CD4-positive, alpha-beta memory T cell (primary cell): ENCODE results near the gene CRMP1. TPM values are rescaled to one million over a fixed set of nuclear protein-coding genes. Genes with fewer than 3 reads are reported as not detected.
A peak's percentile ranks its signal among the peaks of the same experiment; 100 is the strongest.

Experiments
- CTCF ChIA-PET: fragments of 350-600 bp; sonication (Branson Sonifier 250); formaldehyde crosslinking; loops from one replicate; lab custom pipeline; 2021; ENCODE audit warnings: inconsistent platforms; ENCODE audit not compliant: partially characterized antibody; lab: Charles Lee
- POLR2A ChIA-PET: fragments of 350-600 bp; sonication (Branson Sonifier 250); formaldehyde crosslinking; loops from one replicate; lab custom pipeline; 2021; ENCODE audit not compliant: partially characterized antibody; lab: Charles Lee
- DNase-seq, 5 donors: peaks; one replicate each; pipeline versions ENCODE4 v3.0.0 to v3.0.0-alpha.2; 2020 to 2022; ENCODE audit warnings: mixed read lengths in 1 of 5
- H3K27ac ChIP-seq: one replicate; pipeline ENCODE4 v1.7.0; 2013; ENCODE audit warnings: low read depth, low read length
- H3K27me3 ChIP-seq: 2 replicates; pipeline ENCODE4 v1.7.0; 2013; ENCODE audit warnings: mild to moderate bottlenecking, low read length, moderate library complexity; ENCODE audit not compliant: insufficient read depth
- H3K36me3 ChIP-seq: 2 replicates; pipeline ENCODE4 v1.7.0; 2013; ENCODE audit warnings: mild to moderate bottlenecking, low read length, moderate library complexity; ENCODE audit not compliant: insufficient read depth
- H3K4me1 ChIP-seq: 2 replicates; pipeline ENCODE4 v1.7.0; 2013; ENCODE audit warnings: mild to moderate bottlenecking, low read length, moderate library complexity; ENCODE audit not compliant: insufficient read depth
- H3K4me3 ChIP-seq, 2 donors: one replicate each; pipeline ENCODE4 v1.7.0; 2013; ENCODE audit warnings: low read length in 2 of 2, mild to moderate bottlenecking in 1 of 2
- H3K9me3 ChIP-seq, 2 donors: one replicate each; pipeline ENCODE4 v1.7.0; 2013; ENCODE audit warnings: low read length in 2 of 2, control low read depth in 1 of 2; ENCODE audit not compliant: control insufficient read depth in 1 of 2
- H3K27ac Mint-ChIP-seq, 7 donors: one replicate each; pipeline ENCODE4 v1.8.0; 2020 to 2021; ENCODE audit warnings: mixed read lengths in 7 of 7, mild to moderate bottlenecking in 6 of 7, inconsistent platforms in 3 of 7, moderate library complexity in 3 of 7
- H3K27me3 Mint-ChIP-seq, 2 donors: one replicate each; pipeline ENCODE4 v1.8.0; 2020 to 2021; ENCODE audit warnings: mixed read lengths in 2 of 2
- H3K36me3 Mint-ChIP-seq, 2 donors: one replicate each; pipeline ENCODE4 v1.8.0; 2020 to 2021; ENCODE audit warnings: mixed read lengths in 2 of 2, inconsistent platforms in 1 of 2, mild to moderate bottlenecking in 1 of 2
- H3K4me1 Mint-ChIP-seq, 4 donors: one replicate each; pipeline ENCODE4 v1.8.0; 2020 to 2021; ENCODE audit warnings: mixed read lengths in 4 of 4, mild to moderate bottlenecking in 1 of 4
- H3K4me3 Mint-ChIP-seq, 8 donors: one replicate each; pipeline ENCODE4 v1.8.0; 2020 to 2021; ENCODE audit warnings: mixed read lengths in 8 of 8, mild to moderate bottlenecking in 7 of 8, moderate library complexity in 6 of 8, inconsistent platforms in 3 of 8
- H3K9me3 Mint-ChIP-seq, 8 donors: one replicate each; pipeline ENCODE4 v1.8.0; 2020 to 2021; ENCODE audit warnings: mixed read lengths in 8 of 8, mild to moderate bottlenecking in 5 of 8, inconsistent platforms in 3 of 8, moderate library complexity in 1 of 8
- intact Hi-C: fragments of 100-400 bp; cut with micrococcal nuclease; formaldehyde crosslinking; loops from one replicate; pipeline ENCODE4 v1.15.1; 2023
- polyA plus RNA-seq, 2 donors: library from polyadenylated mRNA; unstranded; fragments of 300-500 nt; fragmentation: Illumina TruSeq; gene quantifications; one replicate each; pipeline ENCODE4 v1.2.3, GENCODE V29; 2021
- total RNA-seq, 2 experiments: library from RNA; stranded (reverse); gene quantifications; one replicate each; pipeline ENCODE4 v1.2.3, GENCODE V29; 2021

The CRMP1 gene
- total and polyA plus RNA-seq, 4 experiments from 2014 or later = not detected

DNA sequence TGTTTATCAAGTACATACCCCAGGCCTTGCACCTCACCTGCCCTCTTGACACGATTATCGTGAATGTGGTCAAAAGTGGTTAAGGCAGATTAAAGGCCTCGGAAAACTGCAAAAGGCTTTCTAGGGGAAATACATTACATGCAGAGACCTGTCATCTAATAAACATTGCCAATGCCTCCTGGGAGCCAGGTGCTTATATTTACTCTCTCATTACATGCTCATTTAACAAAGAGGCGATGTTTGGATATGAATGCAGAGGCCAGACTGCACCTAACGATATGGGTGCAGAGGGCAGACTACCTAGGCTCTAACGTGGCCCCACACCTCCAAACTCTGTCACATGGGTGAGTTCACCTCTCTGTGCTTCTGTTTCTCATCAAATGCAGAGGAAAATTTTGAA lies 14.5 kb downstream of the CRMP1 start:
- Histone ChIP-seq H3K27ac (no peak overlapping the region), H3K4me3 (no peak overlapping the region), H3K27me3 (no peaks in the 10 kb centered on the region), H3K4me1 (no peaks in the 10 kb centered on the region), H3K9me3 (no peaks in the 10 kb centered on the region), H3K36me3 (no peaks in the 10 kb centered on the region)
- H3K4me3 Mint-ChIP-seq = no peak overlapping the region
- no peak for DNase-seq
- no peaks in the 10 kb centered on the region for H3K36me3 Mint-ChIP-seq
- H3K27me3 Mint-ChIP-seq = peaks cover 20 to 22% of the 10 kb centered on the region in 2 donors
- H3K9me3 Mint-ChIP-seq = peaks cover 0 to 13% (median 5%) of the 10 kb centered on the region in 8 donors
- ChIA-PET CTCF (no interaction called here), POLR2A (no interaction called here)
- H3K27ac Mint-ChIP-seq = no peak overlapping the region
- H3K4me1 Mint-ChIP-seq = no peaks in the 10 kb centered on the region
- intact Hi-C loops = no loop called here

DNA sequence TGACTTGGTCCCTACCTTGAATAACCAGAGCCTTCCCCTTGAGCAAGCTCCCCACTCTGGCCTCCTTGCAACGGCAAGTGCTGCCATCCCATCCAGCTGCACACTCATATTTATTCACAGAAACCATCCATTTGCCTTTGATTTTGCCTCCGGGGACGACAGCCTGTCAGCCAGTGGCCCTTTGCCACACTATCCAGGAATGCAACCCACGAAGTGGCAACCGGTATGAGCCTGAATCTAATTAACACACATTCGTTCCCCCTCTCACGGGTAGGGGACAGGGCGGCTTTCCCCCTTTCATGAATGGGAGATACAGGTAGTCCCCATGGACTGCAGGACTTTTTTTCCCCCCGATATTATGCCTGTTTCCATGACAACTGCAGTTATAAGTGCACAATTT lies 15.5 kb downstream of the CRMP1 start:
- intact Hi-C loops = no loop called here
- Histone ChIP-seq H3K27me3 (no peaks in the 10 kb centered on the region), H3K36me3 (no peaks in the 10 kb centered on the region), H3K9me3 (no peaks in the 10 kb centered on the region), H3K4me1 (no peaks in the 10 kb centered on the region), H3K27ac (no peak overlapping the region), H3K4me3 (no peak overlapping the region)
- peaks cover 0 to 13% (median 5%) of the 10 kb centered on the region in 8 donors for H3K9me3 Mint-ChIP-seq
- ChIA-PET CTCF (no interaction called here), POLR2A (no interaction called here)
- no peaks in the 10 kb centered on the region for H3K4me1 Mint-ChIP-seq
- peaks cover 18 to 20% of the 10 kb centered on the region in 2 donors for H3K27me3 Mint-ChIP-seq
- H3K36me3 Mint-ChIP-seq = no peaks in the 10 kb centered on the region
- H3K4me3 Mint-ChIP-seq = no peak overlapping the region
- H3K27ac Mint-ChIP-seq = no peak overlapping the region
- no peak for DNase-seq

DNA sequence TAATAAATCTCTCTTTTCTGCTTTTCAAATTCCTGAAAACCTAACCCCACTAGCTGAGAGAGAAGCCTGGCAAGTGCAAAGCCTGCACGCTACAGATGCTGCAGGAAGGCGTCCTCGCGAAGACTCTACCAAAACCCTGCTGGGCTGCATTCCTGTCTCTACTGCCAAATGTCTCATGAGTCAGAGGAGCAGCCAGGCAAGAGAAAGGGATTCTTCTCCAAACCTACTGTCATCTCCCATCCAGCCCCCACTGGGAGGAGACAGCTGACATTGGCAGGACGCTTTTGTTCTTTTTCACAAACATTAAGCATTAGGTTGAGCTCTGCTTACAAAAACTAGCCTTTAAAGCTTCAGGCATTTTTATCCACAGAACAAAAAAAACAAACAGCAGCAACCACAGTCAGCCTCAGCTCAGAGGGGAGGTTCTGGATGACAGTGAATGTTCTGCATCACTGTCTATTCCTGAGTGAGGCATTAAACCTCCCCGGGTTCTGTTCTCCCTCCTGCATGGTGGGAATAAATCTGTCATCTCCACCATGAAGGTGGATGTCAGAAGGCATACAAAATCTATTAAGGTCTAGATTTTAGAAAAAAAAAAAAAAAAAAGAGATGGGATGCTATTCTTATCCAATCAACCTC lies 18.0 kb downstream of the CRMP1 start:
- Histone ChIP-seq H3K27ac (no peak overlapping the region), H3K9me3 (no peaks in the 10 kb centered on the region), H3K4me3 (no peak overlapping the region), H3K4me1 (no peaks in the 10 kb centered on the region), H3K36me3 (no peaks in the 10 kb centered on the region), H3K27me3 (no peaks in the 10 kb centered on the region)
- Mint-ChIP-seq H3K9me3 (peaks cover 0 to 13% (median 5%) of the 10 kb centered on the region in 8 donors), H3K27me3 (peaks cover 12 to 21% of the 10 kb centered on the region in 2 donors), H3K27ac (no peak overlapping the region), H3K4me1 (no peaks in the 10 kb centered on the region), H3K36me3 (no peaks in the 10 kb centered on the region), H3K4me3 (no peak overlapping the region)
- ChIA-PET CTCF (no interaction called here), POLR2A (no interaction called here)
- DNase-seq = no peak
- intact Hi-C loops = no loop called here

DNA sequence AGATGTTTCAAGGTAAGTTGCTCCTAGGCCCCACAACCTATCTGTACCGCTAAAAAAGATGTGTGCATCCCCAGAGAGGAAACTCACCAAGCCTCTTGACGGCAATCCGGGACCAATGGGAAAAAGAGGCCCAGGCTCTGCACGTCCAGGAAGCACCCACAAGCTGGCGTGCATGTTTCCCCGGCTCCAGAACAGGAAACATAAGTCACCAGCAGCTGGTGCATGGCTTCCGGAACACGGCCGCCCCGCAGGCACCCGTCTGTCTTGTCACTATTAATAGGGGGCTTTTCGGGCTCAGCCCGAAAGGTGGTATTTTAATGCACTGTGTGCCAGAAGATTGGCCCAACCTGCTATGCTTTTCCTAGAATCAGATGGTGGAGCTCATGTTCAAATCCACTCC lies 22.2 kb downstream of the CRMP1 start:
- Mint-ChIP-seq H3K9me3 (peaks cover 0 to 7% (median 4%) of the 10 kb centered on the region in 8 donors), H3K36me3 (no peaks in the 10 kb centered on the region), H3K4me1 (peaks cover 14 to 18% (median 14%) of the 10 kb centered on the region in 4 donors)

DNA sequence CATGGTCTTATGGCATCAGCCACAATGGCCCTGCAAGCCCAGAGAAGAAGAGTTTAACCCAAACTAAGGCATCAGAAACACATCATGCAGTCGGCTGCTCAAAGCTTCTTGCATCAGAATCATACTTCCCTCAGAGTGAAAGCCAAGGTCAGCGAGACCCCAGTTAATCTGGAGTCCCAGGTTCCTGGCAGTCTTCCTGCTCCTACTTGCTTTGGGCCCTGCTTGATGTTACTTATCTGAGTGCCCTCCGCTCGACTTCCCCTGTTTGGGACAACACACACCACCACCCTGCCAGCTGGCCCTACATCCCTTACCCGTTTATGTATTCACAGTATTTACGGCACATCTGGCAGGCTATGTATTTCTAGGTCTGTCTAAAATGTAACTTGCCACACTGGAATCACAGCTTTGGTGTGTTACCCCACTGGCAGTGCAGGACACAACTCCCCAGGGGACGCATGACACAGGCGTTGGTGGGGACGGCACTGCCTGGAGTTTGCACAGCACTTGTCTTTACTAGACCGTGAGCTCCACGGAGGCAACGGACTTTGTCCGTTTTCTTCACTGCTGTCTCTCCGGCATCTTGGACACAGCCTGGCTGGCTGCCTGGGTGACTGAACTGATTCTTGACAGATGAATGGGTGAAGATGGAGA lies 22.8 kb downstream of the CRMP1 start:
- no peaks in the 10 kb centered on the region for H3K27me3 ChIP-seq
- intact Hi-C loops = no loop called here
- Mint-ChIP-seq H3K27ac (no peak overlapping the region), H3K27me3 (peaks cover 11 to 23% of the 10 kb centered on the region in 2 donors), H3K36me3 (no peaks in the 10 kb centered on the region), H3K9me3 (peaks cover 0 to 7% (median 4%) of the 10 kb centered on the region in 8 donors), H3K4me3 (peak overlapping the region in 1 of 8 donors; percentile 15), H3K4me1 (peaks cover 14 to 20% (median 15%) of the 10 kb centered on the region in 4 donors)
- H3K9me3 ChIP-seq = no peaks in the 10 kb centered on the region
- H3K36me3 ChIP-seq = no peaks in the 10 kb centered on the region
- H3K27ac ChIP-seq = no peak overlapping the region
- CTCF ChIA-PET = no interaction called here
- POLR2A ChIA-PET = no interaction called here
- H3K4me1 ChIP-seq = peaks cover 18% of the 10 kb centered on the region
- DNase-seq = no peak
- no peak overlapping the region for H3K4me3 ChIP-seq

More for the DNA sequence above, 22.2 kb downstream of the CRMP1 start:
- no peak overlapping the region for H3K4me3 ChIP-seq
- H3K36me3 ChIP-seq = no peaks in the 10 kb centered on the region
- ChIA-PET POLR2A (no interaction called here), CTCF (no interaction called here)
- peaks cover 13 to 23% of the 10 kb centered on the region in 2 donors for H3K27me3 Mint-ChIP-seq
- no peak overlapping the region for H3K4me3 Mint-ChIP-seq
- H3K27me3 ChIP-seq = no peaks in the 10 kb centered on the region
- intact Hi-C loops = no loop called here
- no peak for DNase-seq
- H3K27ac ChIP-seq = no peak overlapping the region
- peaks cover 16% of the 10 kb centered on the region for H3K4me1 ChIP-seq
- no peak overlapping the region for H3K27ac Mint-ChIP-seq
- no peaks in the 10 kb centered on the region for H3K9me3 ChIP-seq

DNA sequence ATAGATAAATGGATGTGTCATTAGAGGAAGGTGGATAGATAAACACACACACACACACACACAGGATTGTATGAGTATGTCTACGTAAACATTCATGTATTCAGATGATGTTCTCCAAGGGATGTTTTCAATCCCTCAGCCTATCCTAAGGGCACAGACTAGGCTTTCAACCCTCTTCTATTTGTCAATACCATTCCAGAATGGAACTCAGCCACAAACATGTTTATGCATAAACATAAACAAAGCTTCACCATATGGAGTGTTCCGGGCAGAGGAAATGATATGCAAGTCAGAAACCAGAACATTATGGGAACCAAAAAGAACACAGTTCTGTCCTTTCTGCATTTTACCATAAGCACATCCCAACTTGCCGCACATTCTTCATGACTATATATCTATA lies 25.0 kb downstream of the CRMP1 start:
- Mint-ChIP-seq H3K27ac (no peak overlapping the region), H3K27me3 (peaks cover 5 to 11% of the 10 kb centered on the region in 2 donors), H3K36me3 (no peaks in the 10 kb centered on the region), H3K9me3 (peaks cover 0 to 4% (median 0%) of the 10 kb centered on the region in 8 donors), H3K4me1 (peaks cover 15 to 27% (median 18%) of the 10 kb centered on the region in 4 donors), H3K4me3 (no peak overlapping the region)
- intact Hi-C loops = no loop called here
- Histone ChIP-seq H3K27me3 (no peaks in the 10 kb centered on the region), H3K4me3 (no peak overlapping the region), H3K27ac (no peak overlapping the region), H3K9me3 (no peaks in the 10 kb centered on the region), H3K4me1 (peaks cover 18% of the 10 kb centered on the region), H3K36me3 (no peaks in the 10 kb centered on the region)
- CTCF ChIA-PET = no interaction called here
- POLR2A ChIA-PET = no interaction called here
- no peak for DNase-seq

DNA sequence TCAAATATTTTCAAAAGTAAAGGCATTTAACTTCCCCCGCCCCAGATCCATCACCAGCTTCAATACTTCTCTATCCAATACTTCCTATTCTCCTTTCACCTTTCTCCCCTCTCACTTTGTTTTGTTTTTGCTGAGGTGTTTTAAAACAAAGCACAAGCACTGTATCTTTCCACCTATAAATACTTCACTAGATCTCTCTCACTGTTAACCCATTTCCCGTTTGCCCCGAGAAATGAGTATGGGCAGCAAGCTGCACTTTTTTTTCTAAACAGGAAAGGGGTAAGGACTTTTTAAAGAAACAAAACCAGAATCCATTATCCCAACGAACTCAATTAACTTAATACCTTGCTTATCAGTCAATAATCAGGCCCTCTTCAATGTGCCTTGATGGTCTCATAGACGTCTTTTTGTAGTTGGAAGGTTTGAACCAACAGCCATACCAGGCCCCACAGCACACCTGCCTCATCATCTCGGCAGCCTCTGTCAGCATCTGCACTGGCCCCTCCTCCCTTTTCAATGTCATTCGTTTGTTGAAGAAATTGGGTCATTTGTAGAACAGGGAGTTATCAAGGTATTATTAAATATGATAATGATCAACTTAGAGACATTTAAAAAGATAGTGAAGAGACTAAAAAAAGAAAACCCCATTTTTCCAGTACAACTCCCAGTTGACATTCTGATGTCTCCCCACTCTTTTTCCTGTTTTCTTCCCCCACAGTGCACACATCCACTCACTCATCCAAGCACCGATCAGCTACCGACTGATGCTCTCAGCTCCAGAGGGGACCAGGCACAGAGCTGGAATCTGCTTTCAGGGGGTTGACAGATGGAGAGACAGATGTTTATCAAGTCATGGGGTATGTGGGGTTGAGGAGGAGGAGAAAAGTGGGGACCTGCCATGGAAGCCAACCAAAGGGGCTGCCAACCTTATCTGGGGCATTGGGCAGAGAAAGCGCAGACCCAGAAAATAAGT lies 25.8 kb downstream of the CRMP1 start:
- H3K4me3 Mint-ChIP-seq = peak overlapping the region in 6 of 8 donors; percentile 15 to 86 (median 41)

More for the DNA sequence above, 25.8 kb downstream of the CRMP1 start:
- CTCF ChIA-PET = no interaction called here
- H3K4me3 ChIP-seq = no peak overlapping the region
- no peak for DNase-seq
- H3K27ac Mint-ChIP-seq = peak overlapping the region in 3 of 7 donors; percentile 4 to 93 (median 39)
- H3K4me1 Mint-ChIP-seq = peaks cover 15 to 27% (median 18%) of the 10 kb centered on the region in 4 donors
- H3K9me3 ChIP-seq = no peaks in the 10 kb centered on the region
- peaks cover 0 to 4% (median under 1%) of the 10 kb centered on the region in 8 donors for H3K9me3 Mint-ChIP-seq
- H3K4me1 ChIP-seq = peaks cover 18% of the 10 kb centered on the region
- H3K27me3 ChIP-seq = no peaks in the 10 kb centered on the region
- no peaks in the 10 kb centered on the region for H3K36me3 Mint-ChIP-seq
- intact Hi-C loops = no loop called here
- H3K27ac ChIP-seq = no peak overlapping the region
- POLR2A ChIA-PET = no interaction called here
- H3K27me3 Mint-ChIP-seq = peaks cover 6 to 11% of the 10 kb centered on the region in 2 donors
- no peaks in the 10 kb centered on the region for H3K36me3 ChIP-seq
